Neural cell (in vitro differentiated cells): ENCODE data around the gene LYPD6B. TPM values are rescaled to one million over a fixed set of nuclear protein-coding genes. Genes with fewer than 3 reads are reported as not detected.

Source experiments
- H2AFZ ChIP-seq: fragments of 200-600, 300-800 bp; sonication (generic), shearing (Covaris generic); 2 replicates; pipeline ENCODE4 v1.6.0; 2014; ENCODE audit warnings: low read depth, mild to moderate bottlenecking, antibody characterized with exemption, low read length, moderate library complexity
- H3F3A ChIP-seq: fragments of 200-600 bp; shearing (Covaris generic); 2 replicates; pipeline ENCODE4 v1.6.1; 2016; ENCODE audit warnings: mild to moderate bottlenecking, moderate library complexity, mixed read lengths, antibody characterized with exemption, low read length; ENCODE audit not compliant: insufficient read depth, poor library complexity, severe bottlenecking
- H3K27ac ChIP-seq: fragments of 200-600, 300-800 bp; sonication (generic), shearing (Covaris generic); 2 replicates; pipeline ENCODE4 v1.5.1; 2014; ENCODE audit warnings: mild to moderate bottlenecking, low read length, moderate library complexity
- H3K27me3 ChIP-seq: fragments of 300-800, 200-600 bp; sonication (generic), shearing (Covaris generic); 2 replicates; pipeline ENCODE4 v1.6.0; 2014; ENCODE audit warnings: mild to moderate bottlenecking, low read depth, low read length, moderate library complexity; ENCODE audit not compliant: insufficient read depth
- H3K36me3 ChIP-seq: fragments of 300-800, 200-600 bp; sonication (generic), shearing (Covaris generic); 2 replicates; pipeline ENCODE4 v1.5.1; 2014; ENCODE audit warnings: mild to moderate bottlenecking, antibody characterized with exemption, low read length, moderate library complexity; ENCODE audit not compliant: insufficient read depth
- H3K4me2 ChIP-seq: fragments of 300-800, 200-600 bp; sonication (generic), shearing (Covaris generic); 2 replicates; pipeline ENCODE4 v1.6.0; 2014; ENCODE audit warnings: mild to moderate bottlenecking, low read length
- H3K4me3 ChIP-seq: fragments of 300-800, 200-600 bp; sonication (generic), shearing (Covaris generic); 2 replicates; pipeline ENCODE4 v1.5.1; 2014; ENCODE audit warnings: mild to moderate bottlenecking, low read length, moderate library complexity
- H3K79me2 ChIP-seq: fragments of 200-600 bp; shearing (Covaris generic); replicated peaks from 2 replicates; pipeline ENCODE4 v1.6.0; 2014; ENCODE audit warnings: mild to moderate bottlenecking, low read length, moderate library complexity; ENCODE audit not compliant: insufficient read depth
- H3K9ac ChIP-seq: fragments of 300-800, 200-600 bp; sonication (generic), shearing (Covaris generic); 2 replicates; pipeline ENCODE4 v1.6.1; 2016; ENCODE audit warnings: mild to moderate bottlenecking, low read length, mixed read lengths
- H3K9me2 ChIP-seq: fragments of 200-600 bp; shearing (Covaris generic); 2 replicates; pipeline ENCODE4 v1.6.1; 2016; ENCODE audit warnings: mild to moderate bottlenecking, low read length, mixed read lengths; ENCODE audit not compliant: insufficient read depth
- H3K9me3 ChIP-seq: fragments of 200-600, 300-800 bp; sonication (generic), shearing (Covaris generic); 2 replicates; pipeline ENCODE4 v1.6.1; 2016; ENCODE audit warnings: mild to moderate bottlenecking, mixed run types, low read length, moderate library complexity, mixed read lengths
- H4K20me1 ChIP-seq: fragments of 200-600 bp; shearing (Covaris generic); 2 replicates; pipeline ENCODE4 v1.6.1; 2016; ENCODE audit warnings: mild to moderate bottlenecking, mixed run types; ENCODE audit not compliant: insufficient read depth
- MXI1 ChIP-seq: fragments of 450-650 bp; conservative IDR thresholded peaks from 2 replicates; pipeline ENCODE4 v1.6.1; 2014; ENCODE audit warnings: antibody characterized with exemption, mild to moderate bottlenecking; ENCODE audit not compliant: poor library complexity, severe bottlenecking
- POLR2AphosphoS5 ChIP-seq: IDR thresholded peaks from 2 replicates; pipeline ENCODE4 v1.6.1; 2012
- REST ChIP-seq: IDR thresholded peaks from 2 replicates; pipeline ENCODE4 v1.6.1; 2012; ENCODE audit warnings: borderline replicate concordance
- SMC3 ChIP-seq: fragments of 450-650 bp; conservative IDR thresholded peaks from 2 replicates; pipeline ENCODE4 v1.6.1; 2014; ENCODE audit warnings: antibody characterized with exemption, mild to moderate bottlenecking, moderate library complexity; ENCODE audit not compliant: poor library complexity
- TAF1 ChIP-seq: IDR thresholded peaks from 2 replicates; pipeline ENCODE4 v1.6.1; 2012; ENCODE audit warnings: low read depth
- polyA plus RNA-seq: library from polyadenylated mRNA; depleted of rRNA; stranded (reverse); fragments of >200 nt; gene quantifications from 2 replicates; pipeline ENCODE4 v1.2.3, GENCODE V29; 2014
- TF ChIP-seq, protein P1 (sequence below): fragments of 450-650 bp; IDR thresholded peaks from 2 replicates; pipeline ENCODE4 v1.5.1; 2014; ENCODE audit warnings: antibody characterized with exemption, mild to moderate bottlenecking, moderate library complexity; ENCODE audit not compliant: poor library complexity, severe bottlenecking

LYPD6B gene
- polyA plus RNA-seq, 1 donor from 2014 or later, result 0.68 TPM

- H3K4me2 ChIP-seq, result no peak overlapping the region
- no peaks in the 10 kb centered on the region for H4K20me1 ChIP-seq
- no peak overlapping the region for H3K9ac ChIP-seq
- H3K27ac ChIP-seq, result no peak overlapping the region
- H3K36me3 ChIP-seq, result no peaks in the 10 kb centered on the region
- H3K79me2 ChIP-seq, result no peaks in the 10 kb centered on the region
- no peaks in the 10 kb centered on the region for H3K9me3 ChIP-seq
- no peak overlapping the region for H3K4me3 ChIP-seq
- no peak overlapping the region for H2AFZ ChIP-seq
- H3K27me3 ChIP-seq, result no peaks in the 10 kb centered on the region
- TF ChIP-seq REST, result no peak
- no peak for TF ChIP-seq MXI1
- H3F3A ChIP-seq, result no peaks in the 10 kb centered on the region
- no peaks in the 10 kb centered on the region for H3K9me2 ChIP-seq
These were observed 10.1 kb upstream of the LYPD6B start for GRCh38 chr2:149028377-149028776.

- TF ChIP-seq TAF1, result no peak
- peak; percentile 13 for TF ChIP-seq SMC3
- Histone ChIP-seq H3K36me3 (no peaks in the 10 kb centered on the region), H3K79me2 (no peaks in the 10 kb centered on the region), H3K27me3 (no peaks in the 10 kb centered on the region), H3K9me3 (no peaks in the 10 kb centered on the region), H2AFZ (no peak overlapping the region), H3K4me3 (no peak overlapping the region), H3K4me2 (no peak overlapping the region), H3K27ac (no peak overlapping the region), H3K9ac (no peak overlapping the region), H3K9me2 (no peaks in the 10 kb centered on the region), H3F3A (no peaks in the 10 kb centered on the region), H4K20me1 (no peaks in the 10 kb centered on the region)
These were observed 9.6 kb upstream of the LYPD6B start for GRCh38 chr2:149028891-149029290.

DNA sequence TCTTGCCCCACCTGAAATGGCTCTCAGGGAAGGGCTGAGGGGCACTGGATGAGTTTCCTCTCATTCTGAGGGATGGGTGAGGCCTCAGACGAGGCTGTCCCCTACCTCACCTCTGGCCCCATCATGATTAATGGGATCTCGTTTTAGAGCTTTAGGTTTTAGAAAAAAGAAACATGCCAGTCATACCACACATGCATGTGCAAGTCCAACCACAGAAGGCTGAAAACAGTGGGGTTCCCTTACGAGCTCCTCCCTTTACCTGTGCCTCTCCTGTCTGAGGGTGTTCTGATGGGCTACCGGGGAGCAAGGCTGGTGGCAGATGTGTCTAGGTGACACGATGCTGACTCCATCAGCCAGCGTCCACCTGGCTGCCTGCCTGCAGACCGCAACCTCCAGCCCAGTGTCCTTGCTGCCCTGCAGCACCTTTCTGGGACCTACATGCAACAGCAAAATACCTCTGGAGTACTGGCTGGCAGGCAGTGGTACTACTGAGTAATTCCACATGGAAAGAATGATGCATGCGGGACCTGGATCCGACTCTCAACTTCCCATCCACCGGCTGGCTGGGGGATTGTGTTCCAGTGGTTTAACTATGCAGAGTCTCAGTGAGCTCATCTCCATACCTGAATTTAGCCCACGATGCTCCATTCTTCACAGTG, 9.1 kb upstream of the LYPD6B start:
- TF ChIP-seq, protein P1, sequence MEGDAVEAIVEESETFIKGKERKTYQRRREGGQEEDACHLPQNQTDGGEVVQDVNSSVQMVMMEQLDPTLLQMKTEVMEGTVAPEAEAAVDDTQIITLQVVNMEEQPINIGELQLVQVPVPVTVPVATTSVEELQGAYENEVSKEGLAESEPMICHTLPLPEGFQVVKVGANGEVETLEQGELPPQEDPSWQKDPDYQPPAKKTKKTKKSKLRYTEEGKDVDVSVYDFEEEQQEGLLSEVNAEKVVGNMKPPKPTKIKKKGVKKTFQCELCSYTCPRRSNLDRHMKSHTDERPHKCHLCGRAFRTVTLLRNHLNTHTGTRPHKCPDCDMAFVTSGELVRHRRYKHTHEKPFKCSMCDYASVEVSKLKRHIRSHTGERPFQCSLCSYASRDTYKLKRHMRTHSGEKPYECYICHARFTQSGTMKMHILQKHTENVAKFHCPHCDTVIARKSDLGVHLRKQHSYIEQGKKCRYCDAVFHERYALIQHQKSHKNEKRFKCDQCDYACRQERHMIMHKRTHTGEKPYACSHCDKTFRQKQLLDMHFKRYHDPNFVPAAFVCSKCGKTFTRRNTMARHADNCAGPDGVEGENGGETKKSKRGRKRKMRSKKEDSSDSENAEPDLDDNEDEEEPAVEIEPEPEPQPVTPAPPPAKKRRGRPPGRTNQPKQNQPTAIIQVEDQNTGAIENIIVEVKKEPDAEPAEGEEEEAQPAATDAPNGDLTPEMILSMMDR, result no peak
- peak; percentile 6 for TF ChIP-seq SMC3
- TF ChIP-seq POLR2AphosphoS5, result peak; percentile 48
- H3F3A ChIP-seq, result no peaks in the 10 kb centered on the region
- no peak overlapping the region for H3K27ac ChIP-seq
- no peak overlapping the region for H2AFZ ChIP-seq
- no peaks in the 10 kb centered on the region for H3K79me2 ChIP-seq
- no peaks in the 10 kb centered on the region for H3K27me3 ChIP-seq
- no peaks in the 10 kb centered on the region for H3K9me2 ChIP-seq
- no peak overlapping the region for H3K9ac ChIP-seq
- H3K4me3 ChIP-seq, result no peak overlapping the region
- no peaks in the 10 kb centered on the region for H3K9me3 ChIP-seq
- no peak overlapping the region for H3K4me2 ChIP-seq
- no peaks in the 10 kb centered on the region for H4K20me1 ChIP-seq
- H3K36me3 ChIP-seq, result no peaks in the 10 kb centered on the region
